Osteoblast (primary cell): Measurements from ENCODE around the gene HYAL1. TPM values are rescaled to one million over a fixed set of nuclear protein-coding genes. Genes with fewer than 3 reads are reported as not detected.

Source experiments
- DNase-seq: peaks from one replicate; pipeline ENCODE4 v3.0.0; 2011; ENCODE audit warnings: low spot score, mixed read lengths; ENCODE audit not compliant: insufficient read length; ENCODE audit errors: missing footprints
- H2AFZ ChIP-seq: 2 replicates; pipeline ENCODE4 v1.6.0; 2011; ENCODE audit warnings: mild to moderate bottlenecking, low read length
- H3K27ac ChIP-seq: 2 replicates; pipeline ENCODE4 v1.5.1; 2011; ENCODE audit warnings: mild to moderate bottlenecking, low read depth, low read length, moderate library complexity
- H3K27me3 ChIP-seq: 2 replicates; pipeline ENCODE4 v1.6.0; 2012; ENCODE audit warnings: mild to moderate bottlenecking, control low read depth, inconsistent platforms, low read length, moderate library complexity; ENCODE audit not compliant: insufficient read depth
- H3K36me3 ChIP-seq: 2 replicates; pipeline ENCODE4 v1.5.1; 2011; ENCODE audit warnings: mild to moderate bottlenecking, low read length, control low read depth, moderate library complexity; ENCODE audit not compliant: insufficient read depth
- H3K4me1 ChIP-seq: 2 replicates; pipeline ENCODE4 v1.5.1; 2011; ENCODE audit warnings: mild to moderate bottlenecking, low read length, control low read depth, moderate library complexity; ENCODE audit not compliant: insufficient read depth
- H3K4me2 ChIP-seq: 2 replicates; pipeline ENCODE4 v1.6.0; 2011; ENCODE audit warnings: mild to moderate bottlenecking, low read length; ENCODE audit not compliant: insufficient read depth
- H3K4me3 ChIP-seq: fragments of 200-600 bp; sonication (generic); 3 replicates; pipeline ENCODE4 v1.5.1; 2012; ENCODE audit warnings: mild to moderate bottlenecking, low read length, inconsistent platforms; ENCODE audit not compliant: insufficient read depth
- H3K79me2 ChIP-seq: 2 replicates; pipeline ENCODE4 v1.6.0; 2012; ENCODE audit warnings: mild to moderate bottlenecking, low read length, control low read depth, inconsistent platforms; ENCODE audit not compliant: insufficient read depth
- H3K9me3 ChIP-seq: 2 replicates; pipeline ENCODE4 v1.5.1; 2011; ENCODE audit warnings: low read depth, low read length, control low read depth
- H4K20me1 ChIP-seq: 2 replicates; pipeline ENCODE4 v1.6.0; 2012; ENCODE audit warnings: mild to moderate bottlenecking, low read length, control low read depth; ENCODE audit not compliant: insufficient read depth
- CTCF ChIP-seq: IDR thresholded peaks from 2 replicates; pipeline ENCODE4 v1.5.1; 2011; ENCODE audit warnings: mild to moderate bottlenecking, low read depth, low read length, moderate library complexity; ENCODE audit errors: extremely low read depth
- total RNA-seq: library from RNA; depleted of rRNA; stranded (reverse); fragments of >200 nt; gene quantifications from 2 replicates; pipeline ENCODE4 v1.2.3, GENCODE V29; 2012

Gene HYAL1
- total RNA-seq, 1 donor = under 0.01 TPM

- Histone ChIP-seq H3K79me2 (peaks cover 16% of the 10 kb centered on the region), H3K4me3 (no peak overlapping the region), H3K27ac (no peak overlapping the region), H3K4me2 (no peak overlapping the region), H3K27me3 (no peaks in the 10 kb centered on the region), H3K4me1 (peaks cover 26% of the 10 kb centered on the region), H3K36me3 (no peaks in the 10 kb centered on the region), H3K9me3 (no peaks in the 10 kb centered on the region), H4K20me1 (no peaks in the 10 kb centered on the region), H2AFZ (no peak overlapping the region)
- no peak for DNase-seq
- TF ChIP-seq CTCF = no peak
These were observed 6.5 kb downstream of the HYAL1 start for GRCh38 chr3:50296721-50297383.

GRCh38 chr3:50295553-50296431 is 7.6 kb downstream of the HYAL1 start:
- H3K4me3 ChIP-seq = no peak overlapping the region
- H3K9me3 ChIP-seq = no peaks in the 10 kb centered on the region
- no peak overlapping the region for H2AFZ ChIP-seq
- no peaks in the 10 kb centered on the region for H3K27me3 ChIP-seq
- DNase-seq = no peak
- peaks cover 35% of the 10 kb centered on the region for H3K4me1 ChIP-seq
- peaks cover 26% of the 10 kb centered on the region for H3K79me2 ChIP-seq
- H4K20me1 ChIP-seq = no peaks in the 10 kb centered on the region
- H3K4me2 ChIP-seq = no peak overlapping the region
- H3K36me3 ChIP-seq = no peaks in the 10 kb centered on the region
- no peak for TF ChIP-seq CTCF
- H3K27ac ChIP-seq = no peak overlapping the region

GRCh38 chr3:50294492-50295403 is 8.6 kb downstream of the HYAL1 start:
- no peak for DNase-seq
- H3K27ac ChIP-seq = no peak overlapping the region
- no peaks in the 10 kb centered on the region for H3K27me3 ChIP-seq
- no peak for TF ChIP-seq CTCF
- no peaks in the 10 kb centered on the region for H4K20me1 ChIP-seq
- no peak overlapping the region for H3K4me3 ChIP-seq
- H3K79me2 ChIP-seq = peaks cover 36% of the 10 kb centered on the region
- H3K36me3 ChIP-seq = peaks cover 9% of the 10 kb centered on the region
- H3K4me1 ChIP-seq = peaks cover 26% of the 10 kb centered on the region
- H3K4me2 ChIP-seq = no peak overlapping the region
- H2AFZ ChIP-seq = no peak overlapping the region
- no peaks in the 10 kb centered on the region for H3K9me3 ChIP-seq
